NCI-H2107 treated with DMSO at 0.1 percent for 48 hours (cell line): ENCODE data around the gene LSM12.
"Not testable (repeated sequence)": the region's sequence is repeated elsewhere in the genome, so short reads cannot be mapped to it uniquely, and the experiment has no call there.

ENCODE experiments used
- DNase-seq: peaks from one replicate; lab custom pipeline; 2025; ENCODE audit not compliant: unreplicated experiment; lab: John Stamatoyannopoulos, UW

Gene LSM12

GRCh38 chr17:44008205-44008909 is 58.1 kb downstream of the LSM12 start:
- no peak for DNase-seq

- no peak for DNase-seq
These were observed 58.9 kb downstream of the LSM12 start for GRCh38 chr17:44007346-44008204.

GRCh38 chr17:44006598-44007345 is 59.7 kb downstream of the LSM12 start:
- DNase-seq, result peak; percentile 56

DNA sequence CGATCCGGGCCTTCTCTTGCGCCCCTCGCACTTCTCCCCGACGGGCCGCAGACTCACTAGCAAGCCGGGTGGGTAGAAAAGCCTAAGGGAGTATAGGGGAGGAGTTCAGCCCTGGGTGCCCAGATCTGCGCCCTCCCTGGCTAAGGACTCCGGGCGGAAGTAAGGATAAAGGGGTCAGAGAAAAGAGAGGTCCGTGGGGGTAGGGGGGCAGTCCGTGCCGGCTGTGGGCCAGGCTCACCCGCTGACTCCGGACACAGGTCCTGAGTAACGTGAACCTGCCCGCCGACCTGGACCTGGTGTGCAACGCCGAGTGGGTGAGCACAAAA is 60.2 kb downstream of the LSM12 start:
- DNase-seq, result no peak

GRCh38 chr17:44005527-44006271 is 60.8 kb downstream of the LSM12 start:
- no peak for DNase-seq

GRCh38 chr17:44004761-44005526 is 61.5 kb downstream of the LSM12 start:
- no peak for DNase-seq

GRCh38 chr17:44004077-44004760 is 62.3 kb downstream of the LSM12 start, which contains the start of gene NAGS:
NAGS (plus strand) TSS chr17:44004622; CDS start chr17:44004664, 42 bp downstream.
- no peak for DNase-seq

- no peak for DNase-seq
These were observed 64.2 kb downstream of the LSM12 start for GRCh38 chr17:44002141-44002848.

DNA sequence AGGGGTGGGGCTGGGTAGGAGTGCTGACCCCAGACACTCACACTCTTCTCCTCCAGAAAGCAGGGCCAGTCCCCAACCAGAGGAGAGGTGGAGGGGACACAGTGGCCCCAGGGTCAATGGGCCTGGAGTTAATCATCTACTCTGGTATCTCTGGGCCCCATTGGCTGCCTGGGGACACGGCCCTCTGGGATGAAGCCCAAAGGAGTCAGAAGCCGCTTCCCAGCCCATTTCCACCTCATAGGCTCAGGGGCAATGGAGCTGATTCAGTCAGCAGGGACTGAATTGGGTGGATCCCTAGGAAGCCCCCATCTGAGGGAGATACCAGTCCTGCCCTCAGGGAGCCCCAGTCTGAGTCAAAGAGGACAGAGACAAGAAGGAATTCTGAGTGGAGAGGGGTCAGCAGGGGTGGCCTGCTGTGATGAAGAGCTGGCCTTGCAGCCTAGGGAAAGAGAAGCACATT is 65.0 kb downstream of the LSM12 start:
- no peak for DNase-seq

- DNase-seq, result no peak
These were observed 65.5 kb downstream of the LSM12 start for GRCh38 chr17:44000871-44001460.

DNA sequence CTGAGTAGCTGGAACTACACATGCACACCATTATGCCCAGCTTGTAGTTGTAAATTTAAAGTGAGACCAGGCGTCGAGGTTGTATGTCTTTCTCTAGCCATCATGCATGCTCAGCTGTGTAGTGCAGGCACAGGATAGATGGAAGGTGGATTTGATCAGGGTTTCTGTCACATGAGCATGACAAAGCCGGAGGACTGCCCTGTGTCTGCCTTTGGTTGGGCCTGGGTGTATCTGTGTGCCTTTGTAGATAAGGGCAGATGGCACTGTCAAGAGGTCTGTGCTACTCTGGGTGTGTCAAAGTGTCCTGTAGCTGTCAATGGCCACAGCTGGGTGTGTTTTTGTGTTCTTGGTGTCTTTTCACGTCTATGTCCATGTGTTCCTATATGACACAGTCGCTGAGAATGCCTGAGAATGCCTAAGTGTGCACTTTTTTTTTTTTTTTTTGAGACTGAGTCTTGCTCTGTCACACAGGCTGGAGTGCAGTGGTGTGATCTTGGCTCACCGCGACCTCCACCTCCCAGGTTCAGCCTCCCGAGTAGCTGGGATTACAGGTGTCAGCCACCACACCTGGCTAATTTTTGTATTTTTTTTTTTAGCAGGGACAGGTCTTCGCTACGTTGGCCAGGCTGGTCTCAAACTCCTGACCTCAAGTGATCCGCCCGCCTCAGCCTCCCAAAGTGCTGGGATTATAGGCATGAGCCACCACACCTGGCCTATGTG is 66.2 kb downstream of the LSM12 start:
- DNase-seq, result no peak

GRCh38 chr17:43999024-43999423 is 67.4 kb downstream of the LSM12 start:
- DNase-seq, result no peak

DNA sequence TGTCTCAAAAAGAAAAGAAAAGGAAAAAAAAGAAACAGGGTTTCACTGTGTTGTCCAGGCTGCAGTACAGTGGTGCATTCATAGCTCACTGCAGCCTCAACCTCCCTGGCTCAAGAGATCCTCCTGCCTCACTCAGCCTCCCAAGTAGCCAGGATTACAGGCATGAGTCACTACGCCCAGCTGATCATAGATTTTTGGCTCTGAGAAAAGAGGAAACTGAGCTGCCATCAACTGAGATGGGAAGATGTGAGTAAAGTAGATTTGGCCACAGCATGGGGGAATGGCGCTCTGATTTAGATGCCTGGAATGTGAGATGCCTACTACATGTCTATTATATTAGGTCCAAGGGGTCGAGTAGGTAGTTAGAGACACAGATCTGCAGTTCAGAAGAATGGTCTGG is 67.9 kb downstream of the LSM12 start:
- no peak for DNase-seq

GRCh38 chr17:43997180-43997579 is 69.3 kb downstream of the LSM12 start:
- not testable (repeated sequence) for DNase-seq

GRCh38 chr17:43995150-43995471 is 71.4 kb downstream of the LSM12 start:
- DNase-seq, result no peak

DNA sequence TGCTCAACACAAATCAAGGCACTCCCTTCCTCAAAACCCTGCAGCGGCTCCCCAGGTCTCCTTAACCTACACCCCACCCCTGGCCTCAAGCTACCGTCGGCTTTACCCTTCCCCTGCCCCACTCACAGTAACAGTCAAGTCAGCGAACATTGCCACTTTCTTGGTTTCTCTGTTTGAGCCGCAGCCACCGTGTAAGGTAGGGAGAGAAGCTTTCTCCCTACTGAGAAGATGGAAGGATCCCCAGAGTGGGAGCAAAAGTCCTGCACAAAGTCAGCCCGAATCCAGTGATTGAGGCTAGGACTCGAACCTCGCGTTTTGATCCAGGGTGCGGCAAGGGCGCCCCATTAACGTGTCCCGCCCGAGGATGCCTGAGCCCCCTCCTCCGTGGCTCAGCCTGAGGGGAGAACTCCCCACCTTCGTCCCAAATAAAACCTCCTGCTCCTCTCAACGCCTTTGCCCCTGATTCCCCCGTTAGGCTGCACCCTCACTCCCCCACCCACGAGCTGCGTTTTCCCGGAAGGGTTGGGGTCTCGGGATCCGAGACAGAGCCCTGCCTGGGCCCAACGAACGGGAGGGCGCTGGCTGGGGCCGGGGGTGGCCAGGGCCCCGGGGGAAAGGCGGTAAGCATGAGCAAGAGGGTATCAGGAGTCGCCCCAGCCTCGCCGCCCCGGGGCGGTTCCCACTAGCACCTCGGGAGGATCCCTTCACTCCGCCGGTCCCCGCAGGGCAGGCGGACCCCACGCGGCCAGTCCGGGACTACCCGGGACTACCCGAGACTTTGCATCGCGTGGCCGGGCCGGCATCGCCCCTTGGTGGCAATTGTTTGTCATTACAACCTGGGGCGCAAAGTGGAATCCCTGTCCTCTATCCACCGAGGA is 72.0 kb downstream of the LSM12 start:
- DNase-seq, result no peak

- DNase-seq, result no peak
These were observed 73.8 kb downstream of the LSM12 start for GRCh38 chr17:43992641-43993040.
